Neuron (in vitro differentiated cells): ENCODE results near the gene DPP4.

Experiments used
- H2AFZ ChIP-seq: one replicate; pipeline ENCODE4 v1.6.1; 2013; ENCODE audit warnings: low read depth, mild to moderate bottlenecking, inconsistent platforms, low read length, moderate library complexity
- H3K27me3 ChIP-seq: one replicate; pipeline ENCODE4 v1.6.1; 2013; ENCODE audit warnings: low read length; ENCODE audit not compliant: insufficient read depth
- H3K36me3 ChIP-seq: one replicate; pipeline ENCODE4 v1.6.1; 2013; ENCODE audit warnings: low read length; ENCODE audit not compliant: insufficient read depth
- H3K4me1 ChIP-seq: one replicate; pipeline ENCODE4 v1.6.1; 2013; ENCODE audit warnings: low read length; ENCODE audit not compliant: insufficient read depth
- H3K4me3 ChIP-seq: 2 replicates; pipeline ENCODE4 v1.5.1; 2013; ENCODE audit warnings: mild to moderate bottlenecking, low read length, moderate library complexity
- H3K9me3 ChIP-seq: one replicate; pipeline ENCODE4 v1.6.1; 2013; ENCODE audit warnings: low read length

The DPP4 gene

DNA sequence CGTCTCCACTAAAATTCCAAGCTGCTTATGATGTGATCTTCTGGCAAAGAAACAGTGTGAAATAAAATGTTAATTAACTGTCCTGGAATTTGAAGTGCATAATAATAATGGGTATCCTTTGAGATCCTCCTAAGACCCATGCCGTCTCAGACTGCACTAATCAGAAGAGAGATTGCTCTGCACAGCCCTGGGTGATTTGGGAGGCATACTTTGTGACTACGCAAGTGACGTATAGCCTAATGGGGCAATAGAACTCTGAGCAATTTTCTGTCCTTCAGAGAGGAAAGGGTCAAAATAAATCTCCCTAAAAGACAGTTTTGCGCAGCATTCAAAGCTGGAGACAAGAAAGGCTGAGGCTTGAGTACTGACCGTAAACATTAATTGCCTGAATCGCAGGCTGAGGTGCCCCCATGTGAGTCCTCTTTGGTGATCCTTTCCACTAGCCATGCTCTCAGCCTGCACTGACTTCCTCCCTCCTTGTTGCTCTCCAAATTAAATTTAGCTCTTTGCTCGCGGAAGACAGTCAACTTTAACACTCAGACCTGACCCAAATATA, 76.0 kb downstream of the DPP4 start:
- Histone ChIP-seq H2AFZ (no peak overlapping the region), H3K36me3 (no peaks in the 10 kb centered on the region), H3K9me3 (no peaks in the 10 kb centered on the region), H3K27me3 (no peaks in the 10 kb centered on the region), H3K4me1 (peaks cover 24% of the 10 kb centered on the region), H3K4me3 (no peak overlapping the region)

DNA sequence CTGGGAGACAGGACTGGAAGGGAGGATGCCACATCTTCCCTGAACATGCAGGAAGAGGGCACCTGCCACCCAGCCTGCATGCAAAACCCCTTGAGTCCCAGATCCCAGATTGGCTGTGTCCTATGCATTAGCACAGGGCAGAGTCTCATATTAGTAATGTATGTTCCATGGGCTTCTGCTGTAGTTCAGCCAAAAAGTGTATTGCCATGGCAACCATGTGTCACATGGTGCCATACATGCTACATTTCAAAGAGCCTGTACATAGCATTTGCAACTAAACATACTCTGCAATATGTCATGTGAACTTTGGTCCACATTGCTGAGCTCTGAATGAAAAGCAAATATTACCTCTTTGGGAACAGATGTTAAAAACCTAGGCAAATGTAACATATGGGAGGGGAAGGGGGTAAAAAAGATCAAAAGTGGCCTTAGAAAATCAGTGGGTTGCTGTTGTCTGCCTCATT, 78.4 kb downstream of the DPP4 start:
- Histone ChIP-seq H3K4me1 (peaks cover 8% of the 10 kb centered on the region), H3K9me3 (no peaks in the 10 kb centered on the region)

DNA sequence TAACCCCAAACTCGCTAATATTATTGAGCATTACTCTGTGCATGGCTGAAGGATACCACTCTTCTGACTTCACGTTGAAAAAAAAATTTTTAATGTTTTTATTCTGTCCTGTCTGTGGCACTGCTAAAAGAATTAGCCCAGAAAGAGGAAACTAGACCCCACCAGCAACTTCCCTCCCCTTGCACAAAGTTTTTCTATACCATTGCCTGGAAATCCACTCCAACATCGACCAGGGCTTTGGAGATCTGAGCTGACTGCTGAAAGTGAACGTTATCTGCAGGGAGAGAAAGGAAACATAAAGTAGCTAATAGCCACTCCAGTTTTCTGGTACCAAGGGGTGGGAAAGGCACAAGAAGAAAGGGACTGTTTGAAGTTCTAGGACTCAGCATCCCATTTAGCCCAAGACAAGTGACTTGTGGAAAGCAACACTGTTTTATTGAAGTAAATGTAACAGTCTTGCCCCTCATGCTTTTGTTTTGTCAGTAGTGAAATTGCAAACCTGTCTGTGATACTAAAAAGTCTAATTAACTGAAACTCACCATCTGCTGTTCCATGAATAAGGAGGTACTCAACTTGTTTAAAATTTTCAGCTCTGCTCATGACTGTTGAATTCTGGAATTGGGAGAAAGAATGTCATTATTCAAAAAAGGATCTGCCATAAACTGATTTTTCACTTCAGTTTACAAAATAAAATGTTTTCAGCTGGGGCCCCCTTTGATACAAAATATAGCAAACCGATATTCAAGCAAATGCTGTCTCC, 79.1 kb downstream of the DPP4 start:
- Histone ChIP-seq H3K9me3 (no peaks in the 10 kb centered on the region), H2AFZ (no peak overlapping the region), H3K4me1 (peaks cover 8% of the 10 kb centered on the region), H3K4me3 (no peak overlapping the region), H3K36me3 (no peaks in the 10 kb centered on the region), H3K27me3 (no peaks in the 10 kb centered on the region)

More for the DNA sequence above, 78.4 kb downstream of the DPP4 start:
- H2AFZ ChIP-seq = no peak overlapping the region
- no peaks in the 10 kb centered on the region for H3K36me3 ChIP-seq
- no peaks in the 10 kb centered on the region for H3K27me3 ChIP-seq
- no peak overlapping the region for H3K4me3 ChIP-seq

DNA sequence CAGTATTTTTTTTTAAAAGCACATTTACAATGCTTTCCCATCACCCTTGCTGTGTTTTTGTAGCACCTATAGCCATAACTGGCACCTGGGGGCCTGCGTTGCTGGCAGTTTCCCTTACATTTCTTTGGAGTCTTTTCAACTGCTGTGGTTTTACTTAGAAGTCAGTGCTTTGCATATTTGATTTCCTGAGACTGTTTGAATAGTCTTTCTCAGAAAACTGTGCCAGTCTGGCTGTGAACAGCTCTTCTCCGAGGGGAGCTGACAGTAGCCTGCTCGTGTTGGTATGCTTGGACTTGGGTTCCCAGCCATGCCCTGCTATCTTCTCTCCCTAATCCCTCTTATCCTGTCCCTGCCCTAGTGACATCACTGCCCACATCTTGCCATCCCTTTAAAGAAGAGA, 81.5 kb downstream of the DPP4 start:
- no peak overlapping the region for H2AFZ ChIP-seq
- no peaks in the 10 kb centered on the region for H3K27me3 ChIP-seq
- H3K4me1 ChIP-seq = peaks cover 8% of the 10 kb centered on the region
- H3K9me3 ChIP-seq = no peaks in the 10 kb centered on the region
- no peaks in the 10 kb centered on the region for H3K36me3 ChIP-seq
- no peak overlapping the region for H3K4me3 ChIP-seq

DNA sequence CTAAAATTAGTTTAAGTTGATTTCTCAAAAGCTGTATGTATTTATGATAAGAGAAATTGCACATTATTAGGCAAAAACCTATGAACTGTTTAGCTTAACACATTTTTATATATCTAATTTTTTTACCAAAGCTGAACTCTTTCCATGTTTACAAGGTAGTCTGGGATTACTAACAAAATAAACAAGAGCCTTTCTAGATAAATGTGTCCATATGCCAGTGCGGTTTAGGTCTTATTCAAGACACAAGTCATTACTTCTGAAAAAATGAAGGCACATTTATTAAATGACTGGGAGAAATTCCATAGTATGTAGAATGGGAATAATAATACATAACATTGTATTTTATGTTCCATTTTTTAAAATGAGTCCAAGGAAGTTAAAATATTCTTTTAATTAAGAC, 82.0 kb downstream of the DPP4 start:
- no peak overlapping the region for H3K4me3 ChIP-seq
- H2AFZ ChIP-seq = no peak overlapping the region
- no peaks in the 10 kb centered on the region for H3K27me3 ChIP-seq
- H3K36me3 ChIP-seq = no peaks in the 10 kb centered on the region
- peaks cover 8% of the 10 kb centered on the region for H3K4me1 ChIP-seq
- H3K9me3 ChIP-seq = no peaks in the 10 kb centered on the region

DNA sequence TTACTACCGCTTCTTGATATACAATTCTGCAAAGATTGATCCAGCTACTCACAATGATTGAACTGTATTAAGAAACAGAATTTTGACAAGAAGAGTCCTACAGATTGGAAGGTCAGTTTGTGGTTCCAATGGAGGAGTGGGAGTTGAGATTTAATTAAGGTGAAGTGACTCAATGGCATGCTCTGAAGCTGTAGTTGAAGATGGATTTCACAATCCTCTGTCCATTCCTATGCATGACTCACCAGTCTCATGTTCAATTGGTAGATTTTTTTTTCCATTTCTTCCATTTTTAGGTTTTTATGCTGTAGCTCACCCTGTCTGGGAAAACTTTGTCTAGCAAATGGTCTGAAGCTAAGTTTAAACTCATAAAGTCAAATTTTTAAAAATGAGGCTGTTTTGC, 83.3 kb downstream of the DPP4 start:
- no peaks in the 10 kb centered on the region for H3K27me3 ChIP-seq
- H3K4me1 ChIP-seq = peaks cover 7% of the 10 kb centered on the region
- no peak overlapping the region for H3K4me3 ChIP-seq
- no peaks in the 10 kb centered on the region for H3K9me3 ChIP-seq
- H2AFZ ChIP-seq = no peak overlapping the region
- no peaks in the 10 kb centered on the region for H3K36me3 ChIP-seq

DNA sequence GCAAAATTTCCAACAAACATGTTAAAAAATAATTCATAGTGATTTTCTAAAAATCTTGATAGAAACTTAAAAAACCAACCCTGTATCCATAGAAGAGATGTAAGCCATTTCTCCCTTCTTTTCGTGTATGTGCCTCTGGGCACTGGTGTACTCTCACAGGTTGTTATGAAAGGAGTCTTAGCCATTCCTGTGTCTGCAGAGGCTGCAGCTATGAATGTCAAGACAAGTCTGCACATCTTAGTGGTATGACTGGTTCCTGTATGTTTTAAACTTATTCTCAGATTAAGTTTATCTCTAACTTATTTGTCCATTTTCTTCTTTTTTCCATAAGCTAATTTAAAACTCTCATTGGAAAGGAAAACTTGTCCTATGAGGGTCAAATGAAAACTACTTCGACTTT, 84.0 kb downstream of the DPP4 start:
- H3K4me3 ChIP-seq = no peak overlapping the region
- peaks cover 2% of the 10 kb centered on the region for H3K4me1 ChIP-seq
- no peaks in the 10 kb centered on the region for H3K36me3 ChIP-seq
- H3K27me3 ChIP-seq = no peaks in the 10 kb centered on the region
- H3K9me3 ChIP-seq = no peaks in the 10 kb centered on the region
- H2AFZ ChIP-seq = no peak overlapping the region

DNA sequence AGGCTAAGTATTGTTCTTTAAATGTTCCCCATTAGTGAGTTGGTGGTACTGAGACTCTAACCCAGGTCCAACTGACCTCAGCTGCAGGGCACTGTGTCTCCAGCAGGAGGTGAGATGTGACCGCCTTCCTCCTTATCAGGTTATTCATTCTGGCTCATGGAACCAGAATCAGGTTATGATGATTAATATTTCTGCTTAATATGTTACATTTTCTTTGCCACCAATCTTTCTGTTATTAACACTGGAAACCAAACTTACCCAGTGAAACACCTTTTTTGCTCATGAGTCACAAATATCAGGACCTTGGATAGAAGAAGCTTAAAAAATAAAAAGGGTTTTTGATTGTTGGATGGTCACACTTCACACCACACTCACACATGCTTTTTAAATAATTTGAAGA, 85.4 kb downstream of the DPP4 start:
- no peak overlapping the region for H2AFZ ChIP-seq
- H3K4me3 ChIP-seq = no peak overlapping the region
- no peaks in the 10 kb centered on the region for H3K36me3 ChIP-seq
- H3K9me3 ChIP-seq = no peaks in the 10 kb centered on the region
- H3K27me3 ChIP-seq = no peaks in the 10 kb centered on the region
- no peaks in the 10 kb centered on the region for H3K4me1 ChIP-seq

DNA sequence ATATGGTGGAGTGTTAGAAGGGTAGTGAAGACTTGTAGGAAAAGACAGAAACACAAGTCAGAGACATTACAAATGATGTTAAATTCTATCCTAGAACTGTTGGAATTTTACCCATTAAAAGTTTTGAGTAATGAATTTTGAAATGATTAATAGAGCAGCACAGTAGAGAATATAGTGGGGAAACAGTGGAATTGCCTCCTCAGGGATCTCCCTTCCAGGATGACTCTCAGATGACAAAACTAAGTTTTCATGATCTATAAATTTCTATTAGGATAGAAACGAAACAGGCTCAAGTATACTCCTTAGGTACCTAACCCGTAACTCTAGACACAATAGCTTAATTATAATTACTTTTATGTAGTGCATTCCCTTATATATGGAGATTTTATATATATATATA, 86.7 kb downstream of the DPP4 start:
- Histone ChIP-seq H3K4me1 (no peaks in the 10 kb centered on the region), H3K9me3 (no peaks in the 10 kb centered on the region), H3K36me3 (no peaks in the 10 kb centered on the region), H3K27me3 (no peaks in the 10 kb centered on the region), H2AFZ (no peak overlapping the region), H3K4me3 (no peak overlapping the region)

DNA sequence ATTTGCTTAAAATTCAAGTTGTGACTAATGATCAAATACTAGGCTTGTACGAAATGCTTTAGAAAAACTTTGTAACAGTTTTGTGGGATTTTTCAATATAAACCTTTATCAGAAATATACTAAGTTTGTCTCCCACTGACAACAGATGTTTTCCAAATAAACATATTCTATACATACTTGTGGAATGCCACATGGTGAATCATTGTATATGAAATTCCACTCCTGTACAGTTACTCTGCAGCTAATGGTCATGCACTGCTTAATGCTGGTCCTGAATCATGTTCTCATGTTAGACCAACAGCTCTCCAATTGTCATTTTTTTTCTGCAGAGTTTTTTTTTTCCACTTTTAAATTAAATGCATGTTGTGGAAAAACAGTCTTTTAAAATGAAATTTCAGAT, 90.1 kb downstream of the DPP4 start:
- Histone ChIP-seq H3K4me3 (no peak overlapping the region), H3K4me1 (no peaks in the 10 kb centered on the region)

DNA sequence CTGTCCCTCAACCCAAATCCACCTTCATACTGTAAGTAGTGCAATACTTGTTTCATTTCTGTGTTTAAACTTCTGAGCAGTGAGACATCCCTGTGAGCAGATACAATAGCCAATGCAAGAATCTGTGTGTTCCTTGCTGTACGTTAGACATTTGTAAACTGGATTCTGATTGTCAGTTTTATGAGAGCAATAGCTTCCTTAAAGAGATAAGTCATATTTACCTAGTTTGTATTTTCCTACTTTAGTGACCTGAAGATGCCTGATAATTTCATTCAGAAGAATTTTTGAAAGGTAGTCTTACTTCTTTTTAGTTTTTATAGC, 90.7 kb downstream of the DPP4 start:
- H3K36me3 ChIP-seq = no peaks in the 10 kb centered on the region
- H2AFZ ChIP-seq = no peak overlapping the region
- no peaks in the 10 kb centered on the region for H3K27me3 ChIP-seq
- no peak overlapping the region for H3K4me3 ChIP-seq
- no peaks in the 10 kb centered on the region for H3K9me3 ChIP-seq
- H3K4me1 ChIP-seq = no peaks in the 10 kb centered on the region

More for the DNA sequence above, 90.1 kb downstream of the DPP4 start:
- no peaks in the 10 kb centered on the region for H3K9me3 ChIP-seq
- no peaks in the 10 kb centered on the region for H3K36me3 ChIP-seq
- H3K27me3 ChIP-seq = no peaks in the 10 kb centered on the region
- H2AFZ ChIP-seq = no peak overlapping the region

DNA sequence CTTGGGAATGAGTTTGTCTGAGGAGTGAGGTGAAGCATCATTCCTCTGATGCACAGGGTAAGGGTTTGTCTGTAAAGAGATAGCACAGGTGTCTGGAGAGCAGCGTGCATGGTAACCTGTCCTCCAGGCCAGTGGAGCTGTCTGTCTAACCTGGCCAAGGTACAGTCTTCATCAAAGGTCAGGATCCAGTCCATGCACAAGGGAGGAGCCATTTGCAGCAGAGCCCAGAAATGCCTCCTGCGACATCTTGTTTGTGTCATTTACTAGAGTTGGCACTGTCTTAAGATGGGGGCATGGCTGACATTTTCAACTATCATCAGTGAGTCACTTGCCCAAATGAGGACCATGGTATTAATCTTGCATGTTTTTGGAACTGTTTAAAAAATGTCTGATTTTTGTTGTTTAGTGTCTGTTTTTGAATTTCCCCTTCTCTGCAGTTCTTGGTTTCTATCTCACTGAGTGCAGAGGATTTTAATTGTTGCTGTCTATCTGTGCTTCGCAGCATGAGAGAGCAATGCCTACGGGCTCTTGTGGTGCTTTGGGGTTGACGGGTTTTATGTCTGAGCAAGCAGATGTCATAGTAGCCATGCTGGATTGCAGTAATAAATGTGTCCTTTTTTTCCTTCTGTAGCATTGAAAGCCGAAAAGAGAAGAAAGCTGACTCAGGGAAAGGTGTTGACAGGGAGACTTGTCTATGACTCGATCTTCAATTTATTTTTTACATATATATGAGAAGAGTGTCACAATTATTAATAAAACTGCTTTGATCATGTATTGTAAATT, 91.3 kb downstream of the DPP4 start:
- Histone ChIP-seq H3K36me3 (no peaks in the 10 kb centered on the region), H3K4me3 (no peak overlapping the region), H3K27me3 (no peaks in the 10 kb centered on the region), H3K9me3 (no peaks in the 10 kb centered on the region), H2AFZ (no peak overlapping the region), H3K4me1 (no peaks in the 10 kb centered on the region)

DNA sequence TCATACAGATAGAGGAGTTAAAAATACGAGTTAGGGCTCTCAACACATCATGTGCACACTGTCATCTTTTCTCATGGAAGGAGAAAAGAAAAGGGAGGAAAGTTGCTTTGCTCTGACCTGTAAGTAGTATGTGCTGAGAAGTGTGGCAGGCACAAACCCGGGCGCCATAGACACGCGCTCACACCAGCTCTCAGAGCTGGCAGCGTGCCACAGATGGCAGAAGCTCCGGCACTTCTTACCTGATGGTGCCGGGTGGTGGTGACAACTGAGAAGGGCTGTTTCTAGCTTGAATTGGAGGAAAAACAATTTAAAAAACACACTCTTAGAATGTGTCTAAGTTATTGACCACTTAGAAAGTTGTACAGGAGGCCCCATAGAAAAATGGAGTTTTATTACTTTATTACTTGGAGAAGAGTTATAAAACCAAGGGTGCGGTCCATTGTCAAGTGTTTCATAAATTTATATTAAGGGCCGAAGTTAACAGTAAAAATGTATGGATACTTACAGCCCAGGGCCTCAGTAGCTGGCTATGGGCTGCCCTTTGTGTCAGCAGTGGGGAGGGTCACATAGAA, 92.2 kb downstream of the DPP4 start:
- no peaks in the 10 kb centered on the region for H3K36me3 ChIP-seq
- no peaks in the 10 kb centered on the region for H3K4me1 ChIP-seq
- H3K4me3 ChIP-seq = no peak overlapping the region
- H3K27me3 ChIP-seq = no peaks in the 10 kb centered on the region
- no peaks in the 10 kb centered on the region for H3K9me3 ChIP-seq
- H2AFZ ChIP-seq = no peak overlapping the region
